ENCODE data around the gene KLF11.

The KLF11 gene

GRCh38 chr2:10038123-10038522 lies 5.2 kb upstream of the KLF11 start:
- Histone ChIP-seq H3K27me3 (ENCODE audit: control insufficient read depth, low read length) (no peaks in the 10 kb centered on the region), H3K9me2 (replicated peaks; ENCODE audit: control insufficient read depth, low read length) (no peaks in the 10 kb centered on the region), H3K27ac (ENCODE audit: low read depth, low read length) (no peak overlapping the region), H3K4me2 (ENCODE audit: low read length) (no peak overlapping the region), H3K9me3 (ENCODE audit: control insufficient read depth, insufficient read depth, low read length) (no peaks in the 10 kb centered on the region), H3K79me2 (ENCODE audit: control insufficient read depth, low read length) (no peaks in the 10 kb centered on the region), H4K20me1 (ENCODE audit: control insufficient read depth, insufficient read depth, low read depth, low read length) (no peaks in the 10 kb centered on the region), H3K4me3 (ENCODE audit: low read length) (no peak overlapping the region), H3F3A (ENCODE audit: control insufficient read depth, insufficient read depth) (no peaks in the 10 kb centered on the region), H3K36me3 (ENCODE audit: control insufficient read depth, low read length) (no peaks in the 10 kb centered on the region), H3K4me1 (ENCODE audit: control insufficient read depth, low read length) (no peaks in the 10 kb centered on the region)
- no peak for TF ChIP-seq CTCF (IDR thresholded peaks at IDR 0.05; ENCODE audit: low read depth, low read length, poor library complexity, severe bottlenecking)

- Histone ChIP-seq H3K9me2 (replicated peaks; ENCODE audit: control insufficient read depth, low read length) (no peaks in the 10 kb centered on the region), H3K27ac (ENCODE audit: low read depth, low read length) (no peak overlapping the region), H4K20me1 (ENCODE audit: control insufficient read depth, insufficient read depth, low read depth, low read length) (no peaks in the 10 kb centered on the region), H3K9me3 (ENCODE audit: control insufficient read depth, insufficient read depth, low read length) (no peaks in the 10 kb centered on the region), H3K36me3 (ENCODE audit: control insufficient read depth, low read length) (no peaks in the 10 kb centered on the region), H3F3A (ENCODE audit: control insufficient read depth, insufficient read depth) (no peaks in the 10 kb centered on the region), H3K4me2 (ENCODE audit: low read length) (no peak overlapping the region), H3K4me1 (ENCODE audit: control insufficient read depth, low read length) (no peaks in the 10 kb centered on the region), H3K4me3 (ENCODE audit: low read length) (no peak overlapping the region), H3K27me3 (ENCODE audit: control insufficient read depth, low read length) (no peaks in the 10 kb centered on the region), H3K79me2 (ENCODE audit: control insufficient read depth, low read length) (no peaks in the 10 kb centered on the region)
- TF ChIP-seq EZH2phosphoT487 (IDR thresholded peaks at IDR 0.05; ENCODE audit: borderline replicate concordance, low read length) (no peak), CTCF (IDR thresholded peaks at IDR 0.05; ENCODE audit: low read depth, low read length, poor library complexity, severe bottlenecking) (no peak)
Observed at GRCh38 chr2:10038716-10039115, 4.6 kb upstream of the KLF11 start.

GRCh38 chr2:10039658-10040410 lies 3.5 kb upstream of the KLF11 start:
- Histone ChIP-seq H3K79me2 (ENCODE audit: control insufficient read depth, low read length) (no peaks in the 10 kb centered on the region), H3F3A (ENCODE audit: control insufficient read depth, insufficient read depth) (no peaks in the 10 kb centered on the region), H3K4me2 (ENCODE audit: low read length) (no peak overlapping the region), H3K9me2 (replicated peaks; ENCODE audit: control insufficient read depth, low read length) (no peaks in the 10 kb centered on the region), H3K4me3 (ENCODE audit: low read length) (no peak overlapping the region), H3K27ac (ENCODE audit: low read depth, low read length) (no peak overlapping the region), H3K36me3 (ENCODE audit: control insufficient read depth, low read length) (no peaks in the 10 kb centered on the region), H4K20me1 (ENCODE audit: control insufficient read depth, insufficient read depth, low read depth, low read length) (no peaks in the 10 kb centered on the region), H3K9me3 (ENCODE audit: control insufficient read depth, insufficient read depth, low read length) (no peaks in the 10 kb centered on the region), H3K4me1 (ENCODE audit: control insufficient read depth, low read length) (no peaks in the 10 kb centered on the region), H3K27me3 (ENCODE audit: control insufficient read depth, low read length) (no peaks in the 10 kb centered on the region)
- TF ChIP-seq CTCF (IDR thresholded peaks at IDR 0.05; ENCODE audit: low read depth, low read length, poor library complexity, severe bottlenecking) (no peak), EZH2phosphoT487 (IDR thresholded peaks at IDR 0.05; ENCODE audit: borderline replicate concordance, low read length) (no peak)

Data from DOHH2 (cell line).